GM11168 (cell line): ENCODE data around the gene CAPN10.
"Not testable (repeated sequence)": the region's sequence is repeated elsewhere in the genome, so short reads cannot be mapped to it uniquely, and the experiment has no call there.

Experiments
- in situ Hi-C: fragments of 300-500 bp; cut with MboI; formaldehyde crosslinking; loops from one replicate; pipeline ENCODE4 v1.12.0; 2022; ENCODE audit warnings: low sequenced_read_pairs; ENCODE audit not compliant: unreplicated experiment

The CAPN10 gene

GRCh38 chr2:240599141-240599583, 12.6 kb downstream of the CAPN10 start:
- in situ Hi-C loops = no loop called here

DNA sequence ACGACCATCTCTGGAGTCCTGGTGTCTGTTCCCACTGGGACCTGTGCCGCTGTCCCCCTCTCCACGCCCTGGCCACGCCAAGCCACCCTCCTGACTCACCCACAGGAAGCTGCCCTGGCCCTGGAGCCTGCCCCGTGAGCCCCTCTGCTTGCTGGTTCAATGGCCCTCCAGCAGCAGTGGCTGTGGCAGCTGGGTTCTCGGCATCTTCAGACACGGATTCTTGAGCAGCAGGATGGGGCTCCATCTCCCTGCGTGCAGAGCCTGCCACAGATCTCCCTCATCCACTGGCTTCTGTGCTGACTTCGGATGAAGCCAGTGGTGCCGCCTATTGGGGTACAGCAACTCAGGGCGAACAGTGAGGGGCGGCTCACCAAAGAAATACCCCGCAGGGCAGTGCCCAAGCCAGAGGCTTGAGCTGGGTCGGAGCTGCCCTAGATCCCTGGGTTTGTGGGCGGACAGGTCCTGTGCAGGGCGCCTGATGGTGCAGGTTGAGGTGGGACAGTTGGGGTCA, 14.0 kb downstream of the CAPN10 start:
- in situ Hi-C loops = no loop called here

- in situ Hi-C loops = no loop called here
These were observed 14.7 kb downstream of the CAPN10 start for GRCh38 chr2:240601061-240601830.

DNA sequence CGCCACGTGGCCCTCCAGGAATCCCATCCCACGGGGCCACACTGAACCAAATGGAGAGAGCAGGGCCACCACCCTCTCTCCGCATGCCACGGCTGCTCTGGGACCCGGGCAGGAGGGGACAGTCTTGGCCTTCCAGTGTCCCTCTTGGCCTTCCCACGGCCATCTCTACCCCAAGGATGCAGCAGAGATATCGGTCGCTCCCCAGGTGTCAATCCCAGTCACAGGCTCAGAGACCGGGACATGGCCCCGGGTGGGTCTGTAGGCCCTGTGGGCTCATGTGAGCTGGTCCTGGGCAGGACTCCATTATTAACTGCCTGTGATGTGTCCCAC, 15.3 kb downstream of the CAPN10 start:
- in situ Hi-C loops = no loop called here

- in situ Hi-C loops = no loop called here
These were observed 15.9 kb downstream of the CAPN10 start for GRCh38 chr2:240602266-240603050.

DNA sequence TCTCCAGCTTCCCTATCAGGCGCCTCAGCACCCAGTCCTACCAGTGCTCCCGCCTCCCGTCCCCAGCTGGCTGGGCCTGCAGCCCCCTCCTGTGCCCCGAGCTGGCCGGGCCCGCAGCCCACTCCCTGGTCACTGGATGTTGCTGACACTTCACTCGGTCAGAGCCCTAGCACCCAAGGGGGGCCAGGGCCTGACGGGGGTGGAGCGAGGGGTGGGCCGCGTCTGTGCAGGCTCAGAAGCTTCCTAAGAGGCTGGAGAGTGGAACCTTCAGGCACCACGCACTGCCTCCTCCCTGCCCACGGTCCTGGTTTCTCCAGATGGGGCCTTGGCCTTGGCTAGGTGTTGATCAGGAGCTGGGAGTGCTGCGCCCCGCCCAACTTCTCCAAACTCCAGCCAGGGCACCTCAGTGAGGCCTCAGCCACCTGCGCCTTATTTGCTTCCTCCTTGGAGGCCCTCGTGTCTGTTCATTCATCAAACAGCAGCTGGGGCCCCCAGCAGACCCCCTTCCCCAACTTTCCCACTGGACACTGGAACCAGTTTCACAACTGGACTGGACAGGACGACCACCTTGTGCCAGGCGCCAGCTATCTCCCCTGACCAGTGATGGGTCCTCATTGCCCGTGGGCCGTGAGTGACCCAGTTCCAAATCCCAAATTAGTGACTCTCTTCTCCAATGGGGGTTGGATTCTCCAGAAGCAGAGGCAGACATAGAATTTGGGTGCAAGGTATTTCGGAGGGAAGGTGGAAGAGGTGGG, 16.7 kb downstream of the CAPN10 start:
- in situ Hi-C loops = no loop called here

- in situ Hi-C loops = no loop called here
These were observed 17.3 kb downstream of the CAPN10 start for GRCh38 chr2:240603846-240604245.

DNA sequence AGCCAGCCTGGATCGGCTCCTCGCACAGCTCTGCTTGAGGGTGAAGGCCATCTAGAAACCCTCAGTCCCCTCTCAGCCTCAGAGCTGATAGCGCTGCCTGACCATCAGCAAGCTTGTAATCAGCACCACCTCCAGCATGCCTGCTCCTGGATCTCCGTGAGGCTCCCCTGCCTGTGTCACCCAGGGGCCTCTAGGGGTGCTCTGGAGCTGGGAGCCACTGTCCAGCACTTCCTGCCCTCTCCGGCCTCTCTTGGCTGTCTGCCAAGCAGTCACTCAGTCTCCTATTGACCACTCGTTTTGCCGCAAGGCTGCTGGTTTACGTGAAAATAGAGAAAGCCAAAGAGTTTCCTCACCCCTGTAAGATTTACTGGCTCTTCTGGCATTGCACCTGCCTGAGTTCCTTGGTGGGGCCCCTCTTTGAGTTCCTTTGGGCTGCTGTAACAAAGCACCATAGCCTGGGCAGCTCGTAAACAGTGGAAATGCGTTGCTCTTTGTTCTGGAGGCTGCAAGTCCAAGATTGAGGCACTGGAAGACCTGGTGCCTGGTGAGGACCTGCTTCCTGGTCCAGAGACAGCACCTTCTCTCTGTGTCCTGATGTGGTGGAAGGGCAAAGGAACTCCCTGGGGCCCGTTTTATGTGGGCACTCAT, 17.9 kb downstream of the CAPN10 start:
- in situ Hi-C loops = no loop called here

GRCh38 chr2:240604939-240605716, 18.6 kb downstream of the CAPN10 start:
- in situ Hi-C loops = no loop called here

DNA sequence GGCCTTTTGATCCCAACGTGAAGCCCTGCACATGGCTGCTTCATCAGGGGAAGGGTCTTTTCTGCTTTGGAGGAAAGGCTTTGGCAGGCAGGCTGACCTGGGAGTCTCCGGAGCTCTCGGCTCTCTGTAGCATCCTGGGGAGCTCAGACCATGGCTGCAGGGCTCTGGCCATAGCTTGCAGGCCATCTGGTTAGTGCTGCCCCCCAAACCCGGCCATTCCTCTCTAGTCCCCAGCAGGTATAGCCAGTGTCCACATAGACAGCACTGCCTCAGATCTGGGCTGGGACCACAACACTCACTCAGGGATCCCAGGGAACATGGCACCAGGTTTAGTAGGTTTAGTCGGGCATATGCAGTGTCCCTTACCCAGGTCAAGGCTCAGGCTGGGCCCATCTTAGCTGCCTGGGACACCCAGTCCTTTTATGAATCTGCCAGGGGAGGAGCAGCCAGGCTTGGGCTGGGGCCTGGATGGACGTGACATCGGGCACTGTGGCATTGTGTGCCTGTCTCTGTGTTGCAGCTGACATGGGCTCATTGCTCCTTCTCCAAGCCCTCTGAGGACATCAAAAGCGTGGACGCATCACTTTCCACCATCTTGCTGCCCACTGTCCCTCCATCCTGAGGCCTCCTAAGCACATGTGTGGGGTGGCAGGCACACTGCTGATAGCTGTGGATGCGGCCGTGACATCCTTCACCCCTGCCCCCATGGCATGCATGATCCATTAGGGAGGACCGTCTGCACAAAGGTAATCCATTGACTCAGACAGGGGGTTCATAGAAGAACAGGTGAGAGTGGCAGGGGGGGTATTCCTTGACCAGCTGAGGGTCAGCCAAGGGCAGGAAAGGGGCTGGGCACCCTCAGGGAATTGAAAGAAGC, 19.6 kb downstream of the CAPN10 start:
- in situ Hi-C loops = no loop called here

DNA sequence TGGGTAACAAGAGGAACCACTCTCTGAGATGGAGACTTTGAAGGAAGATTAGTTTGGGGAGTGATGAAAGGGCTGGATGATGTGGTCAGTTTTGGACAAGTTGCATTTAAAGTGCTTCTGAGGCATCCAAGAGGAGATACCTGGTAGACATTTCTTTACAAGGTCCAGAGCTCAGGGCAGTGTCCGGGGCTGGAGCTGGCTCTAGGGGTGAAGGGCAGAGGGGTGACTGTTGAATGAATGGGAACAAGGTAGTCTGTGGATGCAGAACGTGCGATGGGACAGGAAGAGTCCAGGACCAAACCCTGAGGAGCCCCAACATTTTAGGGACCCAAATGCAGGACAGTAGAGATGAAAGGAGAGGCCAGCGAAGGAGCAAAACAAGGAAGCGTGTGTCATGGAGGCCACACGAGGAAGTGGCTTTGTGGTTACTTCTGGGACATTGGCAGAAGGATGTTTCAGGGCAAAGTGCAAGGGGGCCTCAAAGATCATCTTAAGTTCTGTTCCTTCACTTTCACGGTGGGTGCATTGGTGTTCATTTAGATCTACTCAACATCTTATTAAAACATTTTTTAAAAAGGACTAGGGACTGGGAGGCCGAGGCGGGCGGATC, 25.2 kb downstream of the CAPN10 start:
- in situ Hi-C loops = no loop called here

DNA sequence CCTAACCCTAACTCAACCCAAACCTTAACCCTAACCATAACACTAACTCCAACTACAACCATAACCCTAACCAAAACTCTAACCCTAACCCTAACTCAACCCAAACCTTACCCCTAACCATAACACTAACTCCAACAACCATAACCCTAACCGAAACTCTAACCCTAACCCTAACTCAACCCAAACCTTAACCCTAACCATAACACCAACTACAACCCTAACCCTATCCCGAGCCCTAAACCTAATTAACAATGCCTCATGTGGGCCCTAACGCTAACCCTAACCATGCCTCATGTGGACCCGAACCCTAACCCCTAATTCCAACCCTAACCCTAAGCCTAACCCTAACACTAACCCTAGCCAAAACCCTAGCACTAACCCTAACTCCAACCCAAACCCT, 27.2 kb downstream of the CAPN10 start:
- in situ Hi-C loops = no loop called here

DNA sequence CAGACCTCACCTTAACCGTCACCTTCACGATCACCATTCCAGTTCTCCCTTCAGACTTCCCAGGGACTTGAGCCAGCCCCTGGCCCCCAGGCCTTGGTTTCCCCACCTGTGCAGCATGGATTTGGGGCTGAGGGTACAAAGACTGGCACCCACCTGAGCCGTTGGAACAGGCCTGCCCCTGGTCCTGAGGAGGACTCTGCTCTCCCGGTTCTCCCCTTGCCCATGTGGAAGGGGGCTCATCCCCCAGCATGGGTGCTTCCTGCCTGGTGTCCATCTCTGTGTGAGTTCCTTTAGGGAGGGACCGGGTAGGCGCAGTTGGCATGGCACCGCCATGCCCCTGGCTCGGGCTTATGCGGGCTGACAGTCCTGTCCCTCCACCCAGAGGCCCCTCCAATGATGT, 27.9 kb downstream of the CAPN10 start:
- in situ Hi-C loops = no loop called here

GRCh38 chr2:240615396-240615795, 28.9 kb downstream of the CAPN10 start:
- in situ Hi-C loops = no loop called here

DNA sequence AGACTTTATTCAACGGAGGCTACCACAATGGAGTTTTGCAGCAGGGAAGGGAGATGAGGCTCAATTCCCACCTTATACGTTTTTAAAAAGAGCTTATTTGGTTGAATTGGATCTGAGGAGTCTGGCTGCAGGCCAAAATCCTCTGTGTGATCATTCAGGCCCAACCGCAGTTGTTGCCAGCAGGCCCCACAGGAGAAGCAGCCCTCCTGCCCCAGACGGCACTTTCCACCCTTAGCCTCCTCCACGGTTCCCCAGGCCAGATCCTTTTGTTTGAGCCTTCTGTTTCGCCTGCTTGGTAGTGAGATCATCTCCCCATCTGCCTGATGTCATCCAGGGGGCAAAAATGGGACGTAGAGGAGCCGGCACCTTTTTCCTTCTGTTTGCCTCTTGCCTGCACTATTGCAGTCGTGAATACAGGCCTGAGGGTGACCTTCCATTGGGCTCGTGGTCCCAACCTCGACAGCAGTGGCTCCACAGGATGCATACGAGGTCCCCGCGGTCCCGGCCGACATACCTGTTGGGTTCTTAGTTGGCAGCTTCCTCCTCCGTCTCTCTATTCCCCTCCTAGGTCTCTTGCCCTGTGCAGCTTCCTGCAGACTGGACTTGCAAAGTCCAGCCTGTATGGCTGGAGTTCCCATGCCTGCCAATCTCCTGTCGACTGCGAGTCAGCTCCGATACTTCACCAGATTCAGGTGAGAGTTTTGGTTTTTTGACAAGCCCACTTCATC, 29.4 kb downstream of the CAPN10 start:
- in situ Hi-C loops = no loop called here

GRCh38 chr2:240616860-240617666, 30.5 kb downstream of the CAPN10 start:
- in situ Hi-C loops = not testable (repeated sequence)

DNA sequence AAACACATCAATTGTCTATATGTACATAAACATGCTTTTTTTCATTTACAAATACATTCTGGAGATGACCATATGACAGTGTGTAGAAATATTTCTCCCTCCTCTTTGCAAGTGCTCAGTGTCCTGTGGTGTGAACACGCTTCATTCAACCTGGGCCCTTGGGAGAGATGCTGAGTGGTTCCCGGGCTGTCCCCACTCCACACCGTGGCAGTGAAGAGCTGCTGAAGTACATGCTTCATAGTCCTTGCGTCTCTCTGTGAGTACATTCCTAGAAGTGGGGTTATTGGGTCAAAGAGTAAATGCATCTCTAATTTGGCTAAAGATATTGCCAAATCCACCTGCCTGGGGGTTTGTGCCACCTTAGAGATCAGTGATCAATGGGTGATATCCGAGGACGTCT, 32.2 kb downstream of the CAPN10 start:
- in situ Hi-C loops = no loop called here
